GM10266 (cell line): ENCODE results near the gene CELSR1.

ENCODE experiments used
- DNase-seq: peaks from one replicate; pipeline ENCODE4 v3.0.0; 2012; ENCODE audit errors: extremely low spot score
- CTCF ChIP-seq: IDR thresholded peaks from 2 replicates; pipeline ENCODE4 v1.5.1; 2012; ENCODE audit warnings: mild to moderate bottlenecking, low read depth; ENCODE audit not compliant: control insufficient read depth, insufficient read depth; ENCODE audit errors: missing control alignments

CELSR1 gene

DNA sequence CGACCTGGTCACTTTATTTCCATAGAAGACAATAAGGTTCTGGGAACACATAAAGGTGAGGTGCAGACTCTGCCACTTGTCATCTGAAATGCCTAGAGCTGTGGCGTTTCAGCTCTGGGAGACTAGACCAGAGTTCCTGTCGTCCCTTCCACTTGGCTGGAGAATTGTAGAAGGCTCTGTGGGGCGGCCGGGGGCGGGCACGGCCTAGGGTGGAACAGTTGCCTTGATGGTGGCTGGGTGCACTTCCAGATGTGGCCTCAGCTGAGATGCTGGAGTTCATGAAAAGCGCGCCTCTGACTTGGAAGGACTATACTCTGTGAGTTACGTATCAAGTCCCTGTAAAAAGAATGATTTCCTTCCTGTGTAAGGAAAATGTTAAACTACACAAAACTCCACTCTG, 185.1 kb downstream of the CELSR1 start:
- no peak for DNase-seq
- no peak for TF ChIP-seq CTCF

- DNase-seq, result no peak
- TF ChIP-seq CTCF, result no peak
Measured at GRCh38 chr22:46351767-46352166, 185.7 kb downstream of the CELSR1 start.

DNA sequence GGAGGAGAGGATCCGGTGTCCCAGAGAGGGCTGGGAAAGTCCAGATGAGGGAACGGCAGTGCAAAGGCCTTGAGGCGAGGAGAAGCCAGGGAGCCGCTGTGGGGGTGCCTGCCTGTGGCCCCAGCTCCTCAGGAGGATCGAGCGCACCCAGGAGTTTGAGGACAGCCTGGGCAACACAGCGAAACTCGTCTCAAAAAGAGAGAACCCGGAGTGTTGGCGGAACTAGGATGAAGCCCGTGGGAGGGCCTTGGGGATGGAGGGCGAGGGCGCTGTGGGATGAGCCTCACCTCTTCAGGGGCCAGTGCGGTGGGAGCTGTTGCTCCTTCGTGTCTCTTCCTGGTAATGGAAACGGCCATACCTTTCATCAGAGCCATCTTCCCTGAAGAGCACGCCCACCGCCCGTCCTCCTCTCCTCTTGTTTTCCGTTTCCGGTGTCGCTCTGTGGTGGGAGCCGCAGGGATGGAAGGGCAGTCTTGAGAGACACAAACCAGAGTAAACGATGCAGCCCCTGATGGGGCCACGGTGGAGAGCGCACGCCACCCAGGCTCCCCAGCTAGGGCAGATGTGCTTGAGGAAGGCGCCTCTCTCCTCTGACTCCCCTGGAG, 186.2 kb downstream of the CELSR1 start:
- TF ChIP-seq CTCF, result no peak

DNA sequence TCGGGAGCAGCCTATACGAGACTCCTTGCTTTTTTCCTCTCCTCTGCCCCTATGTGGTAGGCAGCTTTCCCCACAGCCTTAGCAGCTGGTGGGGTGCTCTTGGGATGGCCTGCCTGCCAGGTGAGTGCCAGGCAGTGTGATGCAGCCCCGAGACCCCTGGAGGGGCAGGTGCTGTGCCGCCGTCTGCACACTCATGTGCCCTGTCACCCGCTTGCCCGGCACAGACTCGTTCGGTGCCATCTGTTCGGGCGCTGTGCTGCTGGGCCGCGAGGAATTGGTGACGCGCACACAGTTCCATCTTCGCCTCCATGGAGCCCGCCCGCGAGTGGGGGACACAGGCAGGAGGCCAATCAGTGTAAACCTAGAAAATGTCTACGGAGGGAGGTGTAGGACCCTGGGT, 186.8 kb downstream of the CELSR1 start:
- no peak for TF ChIP-seq CTCF
- DNase-seq, result no peak

More for the DNA sequence above, 186.2 kb downstream of the CELSR1 start:
- no peak for DNase-seq

GRCh38 chr22:46350121-46350520, 187.3 kb downstream of the CELSR1 start:
- no peak for DNase-seq
- no peak for TF ChIP-seq CTCF

- no peak for TF ChIP-seq CTCF
- no peak for DNase-seq
Measured at GRCh38 chr22:46349681-46350080, 187.7 kb downstream of the CELSR1 start.

- DNase-seq, result no peak
- TF ChIP-seq CTCF, result no peak
Measured at GRCh38 chr22:46349238-46349637, 188.2 kb downstream of the CELSR1 start.
